Omental fat pad (tissue), 4 donors: ENCODE data around the gene SACS. TPM values are rescaled to one million over a fixed set of nuclear protein-coding genes. Genes with fewer than 3 reads are reported as not detected.

Experiments
- ATAC-seq: fragments of 150-250 bp; one replicate; pipeline ENCODE4 v1.9.1; 2016; ENCODE audit warnings: mild to moderate bottlenecking, moderate library complexity; ENCODE audit not compliant: low FRiP score
- DNase-seq: peaks from one replicate; pipeline ENCODE4 v3.0.0-alpha.2; 2019; ENCODE audit warnings: low spot score
- CTCF ChIP-seq, 3 donors: fragments of 450-650 bp; IDR thresholded peaks; one replicate each; pipeline ENCODE4 v1.5.1; 2016 to 2017; ENCODE audit warnings: antibody characterized with exemption in 3 of 3, mild to moderate bottlenecking in 3 of 3, moderate library complexity in 2 of 3
- total RNA-seq, 4 donors: library from RNA; depleted of rRNA; stranded (reverse); fragments of >200 nt; gene quantifications; one replicate each; pipeline ENCODE4 v1.1.0, GENCODE V29; 2016

Gene SACS
- total RNA-seq, 4 donors from 2014 or later, result 12.6 to 48.4 (median 15.0) TPM

- DNase-seq (no peak), ATAC-seq (no peak)
- TF ChIP-seq CTCF (IDR thresholded peaks at IDR 0.05), result no peak
Measured at GRCh38 chr13:23469951-23470421, 36.5 kb upstream of the SACS start.

GRCh38 chr13:23468811-23469210, 35.3 kb upstream of the SACS start:
- TF ChIP-seq CTCF (IDR thresholded peaks at IDR 0.05), result no peak
- no peak for DNase-seq
- no peak for ATAC-seq

- no peak for TF ChIP-seq CTCF (IDR thresholded peaks at IDR 0.05)
- ATAC-seq (no peak), DNase-seq (no peak)
Measured at GRCh38 chr13:23467932-23468278, 34.4 kb upstream of the SACS start.

- DNase-seq (no peak), ATAC-seq (no peak)
- no peak for TF ChIP-seq CTCF (IDR thresholded peaks at IDR 0.05)
Measured at GRCh38 chr13:23467048-23467931, 33.8 kb upstream of the SACS start.

GRCh38 chr13:23466144-23467002, 32.9 kb upstream of the SACS start:
- peak; percentile 35 for DNase-seq
- ATAC-seq, result peak; percentile 92
- TF ChIP-seq CTCF (IDR thresholded peaks at IDR 0.05), result no peak

- DNase-seq (no peak), ATAC-seq (no peak)
- TF ChIP-seq CTCF (IDR thresholded peaks at IDR 0.05), result no peak
Measured at GRCh38 chr13:23463661-23464060, 30.2 kb upstream of the SACS start.
